ENCODE results near the gene CSF2RB.
"Not testable (repeated sequence)": the region's sequence is repeated elsewhere in the genome, so short reads cannot be mapped to it uniquely, and the experiment has no call there.

The CSF2RB gene

GRCh38 chr22:36977401-36977861 is 64.0 kb downstream of the CSF2RB start:
- peak; percentile 81 for DNase-seq

GRCh38 chr22:36977947-36978660 is 64.7 kb downstream of the CSF2RB start:
- DNase-seq: peak; percentile 90

GRCh38 chr22:36979016-36979910 is 65.8 kb downstream of the CSF2RB start:
- no peak for DNase-seq

- no peak for DNase-seq
Observed at GRCh38 chr22:36981247-36981775, 67.9 kb downstream of the CSF2RB start.

- DNase-seq: no peak
Observed at GRCh38 chr22:36982136-36982535, 68.7 kb downstream of the CSF2RB start.

GRCh38 chr22:36985211-36985889 is 71.9 kb downstream of the CSF2RB start:
- no peak for DNase-seq

GRCh38 chr22:36986242-36986821 is 72.9 kb downstream of the CSF2RB start:
- peak; percentile 38 for DNase-seq

GRCh38 chr22:36988075-36988832 is 74.8 kb downstream of the CSF2RB start:
- DNase-seq: no peak

GRCh38 chr22:36989012-36989411 is 75.6 kb downstream of the CSF2RB start:
- DNase-seq: not testable (repeated sequence)

All from activated naive CD4-positive, alpha-beta T cell treated with Interleukin-2 at 50 U/mL for 16 hours (primary cell).